Retinal pigment epithelial cell (primary cell): ENCODE data around the gene SLC12A5.

ENCODE experiments used
- DNase-seq: peaks from one replicate; pipeline ENCODE4 v3.0.0-alpha.2; 2010; ENCODE audit warnings: low read depth
- H3K4me3 ChIP-seq: 2 replicates; pipeline ENCODE4 v1.5.1; 2011; ENCODE audit warnings: mild to moderate bottlenecking, low read length, control low read depth, moderate library complexity
- CTCF ChIP-seq: conservative IDR thresholded peaks from 2 replicates; pipeline ENCODE4 v1.5.1; 2011; ENCODE audit warnings: low read depth, low read length, control low read depth, inconsistent platforms

SLC12A5 gene

GRCh38 chr20:46058599-46059281 is 29.7 kb downstream of the SLC12A5 start:
- peak overlapping the region; percentile 21 for H3K4me3 ChIP-seq
- no peak for DNase-seq
- no peak for TF ChIP-seq CTCF

GRCh38 chr20:46060301-46060881 is 31.4 kb downstream of the SLC12A5 start:
- TF ChIP-seq CTCF, result no peak
- DNase-seq, result no peak

GRCh38 chr20:46060975-46061374 is 32.0 kb downstream of the SLC12A5 start:
- no peak overlapping the region for H3K4me3 ChIP-seq
- no peak for TF ChIP-seq CTCF
- DNase-seq, result no peak

More at GRCh38 chr20:46060301-46060881, 31.4 kb downstream of the SLC12A5 start:
- no peak overlapping the region for H3K4me3 ChIP-seq

GRCh38 chr20:46062151-46062550 is 33.1 kb downstream of the SLC12A5 start:
- H3K4me3 ChIP-seq, result no peak overlapping the region
- DNase-seq, result no peak
- no peak for TF ChIP-seq CTCF

- no peak for DNase-seq
- no peak for TF ChIP-seq CTCF
- H3K4me3 ChIP-seq, result no peak overlapping the region
These were observed 33.6 kb downstream of the SLC12A5 start for GRCh38 chr20:46062621-46063020.

- no peak for TF ChIP-seq CTCF
- DNase-seq, result no peak
- H3K4me3 ChIP-seq, result no peak overlapping the region
These were observed 34.1 kb downstream of the SLC12A5 start for GRCh38 chr20:46063151-46063550.

- DNase-seq, result no peak
- TF ChIP-seq CTCF, result no peak
- H3K4me3 ChIP-seq, result no peak overlapping the region
These were observed 34.6 kb downstream of the SLC12A5 start for GRCh38 chr20:46063652-46064054.
